ENCODE measurements around the gene FHOD3.

FHOD3 gene

GRCh38 chr18:36415625-36416024 is 118.1 kb downstream of the FHOD3 start:
- in situ Hi-C loops (cut with MboI; ENCODE audit: low pct_unique_long_range_greater_than_20kb, low sequenced_read_pairs, unreplicated experiment), result no loop called here
- no peak for DNase-seq (ENCODE audit: low spot score)
- TF ChIP-seq CTCF (IDR thresholded peaks at IDR 0.05; ENCODE audit: extremely low read depth, insufficient read depth, missing control alignments), result no peak

GRCh38 chr18:36419188-36419899 is 121.8 kb downstream of the FHOD3 start:
- no peak for TF ChIP-seq CTCF (IDR thresholded peaks at IDR 0.05; ENCODE audit: extremely low read depth, insufficient read depth, missing control alignments)
- DNase-seq (ENCODE audit: low spot score), result no peak
- in situ Hi-C loops (cut with MboI; ENCODE audit: low pct_unique_long_range_greater_than_20kb, low sequenced_read_pairs, unreplicated experiment), result no loop called here

- peak; percentile 17 for DNase-seq (ENCODE audit: low spot score)
- no peak for TF ChIP-seq CTCF (IDR thresholded peaks at IDR 0.05; ENCODE audit: extremely low read depth, insufficient read depth, missing control alignments)
- in situ Hi-C loops (cut with MboI; ENCODE audit: low pct_unique_long_range_greater_than_20kb, low sequenced_read_pairs, unreplicated experiment), result no loop called here
Observed at GRCh38 chr18:36419900-36420531, 122.5 kb downstream of the FHOD3 start.

- in situ Hi-C loops (cut with MboI; ENCODE audit: low pct_unique_long_range_greater_than_20kb, low sequenced_read_pairs, unreplicated experiment), result no loop called here
- DNase-seq (ENCODE audit: low spot score), result no peak
- TF ChIP-seq CTCF (IDR thresholded peaks at IDR 0.05; ENCODE audit: extremely low read depth, insufficient read depth, missing control alignments), result no peak
Observed at GRCh38 chr18:36420826-36421225, 123.3 kb downstream of the FHOD3 start.

GRCh38 chr18:36424741-36425142 is 127.2 kb downstream of the FHOD3 start:
- in situ Hi-C loops (cut with MboI; ENCODE audit: low pct_unique_long_range_greater_than_20kb, low sequenced_read_pairs, unreplicated experiment), result no loop called here
- TF ChIP-seq CTCF (IDR thresholded peaks at IDR 0.05; ENCODE audit: extremely low read depth, insufficient read depth, missing control alignments), result no peak
- DNase-seq (ENCODE audit: low spot score), result no peak

- DNase-seq (ENCODE audit: low spot score), result no peak
- in situ Hi-C loops (cut with MboI; ENCODE audit: low pct_unique_long_range_greater_than_20kb, low sequenced_read_pairs, unreplicated experiment), result no loop called here
- no peak for TF ChIP-seq CTCF (IDR thresholded peaks at IDR 0.05; ENCODE audit: extremely low read depth, insufficient read depth, missing control alignments)
Observed at GRCh38 chr18:36427369-36427768, 129.9 kb downstream of the FHOD3 start.
